Endodermal cell (in vitro differentiated cells): ENCODE results near the gene CDCA7. TPM values are rescaled to one million over a fixed set of nuclear protein-coding genes. Genes with fewer than 3 reads are reported as not detected.

Source experiments
- DNase-seq: peaks from one replicate; pipeline ENCODE4 v3.0.0-alpha.2; 2017
- H3K27ac ChIP-seq: 2 replicates; pipeline ENCODE4 v1.5.1; 2013; ENCODE audit warnings: mild to moderate bottlenecking, low read depth, low read length, moderate library complexity
- H3K27me3 ChIP-seq: 2 replicates; pipeline ENCODE4 v1.6.1; 2013; ENCODE audit warnings: mild to moderate bottlenecking, low read length, moderate library complexity; ENCODE audit not compliant: insufficient read depth, control insufficient read depth, poor library complexity, severe bottlenecking
- H3K36me3 ChIP-seq: 2 replicates; pipeline ENCODE4 v1.7.0; 2013; ENCODE audit warnings: mild to moderate bottlenecking, low read length, moderate library complexity; ENCODE audit not compliant: control insufficient read depth, insufficient read depth
- H3K4me1 ChIP-seq: one replicate; pipeline ENCODE4 v1.7.0; 2013; ENCODE audit warnings: low read length; ENCODE audit not compliant: control insufficient read depth, insufficient read depth
- H3K4me3 ChIP-seq: 2 replicates; pipeline ENCODE4 v1.5.1; 2013; ENCODE audit warnings: mild to moderate bottlenecking, low read length, moderate library complexity
- H3K9ac ChIP-seq: 2 replicates; pipeline ENCODE4 v1.6.1; 2013; ENCODE audit warnings: mild to moderate bottlenecking, low read length, moderate library complexity; ENCODE audit not compliant: poor library complexity, severe bottlenecking; ENCODE audit errors: extremely low read depth
- H3K9me3 ChIP-seq: 2 replicates; pipeline ENCODE4 v1.6.1; 2013; ENCODE audit warnings: mild to moderate bottlenecking, low read length, moderate library complexity; ENCODE audit not compliant: control insufficient read depth
- H3K27ac Mint-ChIP-seq: 2 replicates; pipeline ENCODE4 v1.8.0; 2020; ENCODE audit warnings: mixed read lengths
- H3K27me3 Mint-ChIP-seq: 2 replicates; pipeline ENCODE4 v1.8.0; 2021; ENCODE audit warnings: mild to moderate bottlenecking, mixed read lengths; ENCODE audit not compliant: insufficient read depth
- H3K36me3 Mint-ChIP-seq: 2 replicates; pipeline ENCODE4 v1.8.0; 2020; ENCODE audit warnings: low read depth, mixed read lengths
- H3K4me1 Mint-ChIP-seq: 2 replicates; pipeline ENCODE4 v1.8.0; 2020; ENCODE audit warnings: mixed read lengths
- H3K4me3 Mint-ChIP-seq: 2 replicates; pipeline ENCODE4 v1.8.0; 2020; ENCODE audit warnings: mild to moderate bottlenecking, moderate library complexity, mixed read lengths
- H3K9me3 Mint-ChIP-seq: 2 replicates; pipeline ENCODE4 v1.8.0; 2020; ENCODE audit warnings: mild to moderate bottlenecking, mixed read lengths
- WGBS, 2 experiments: methylation state at CpG; one replicate each; pipeline versions ENCODE4 v1.1.5 to v1.1.7; 2013; ENCODE audit warnings: missing lambda C conversion rate in 2 of 2, mixed read lengths in 1 of 2; ENCODE audit not compliant: insufficient coverage in 1 of 2, insufficient read length in 1 of 2; 5-methylcytosine and 5-hydroxymethylcytosine counted together
- total RNA-seq, 2 donors: library from RNA; stranded (reverse); fragmentation: NEBNext Ultra II Directional in 1 of 2; extraction: Animal tissue kit (Norgen Biotek cat#: 25700) in 1 of 2; gene quantifications; 2 replicates in 1 of 2; 3 replicates in 1 of 2; pipeline ENCODE4 v1.2.1, GENCODE V29; 2021
- TF ChIP-seq, protein P1 (sequence below): fragments of 200-600 bp; sonication (generic); conservative IDR thresholded peaks from 2 replicates; pipeline ENCODE4 v1.5.0; 2021; ENCODE audit warnings: antibody characterized with exemption, mild to moderate bottlenecking

Gene CDCA7
- total RNA-seq, 2 donors from 2014 or later = 73.0 to 101 TPM

DNA sequence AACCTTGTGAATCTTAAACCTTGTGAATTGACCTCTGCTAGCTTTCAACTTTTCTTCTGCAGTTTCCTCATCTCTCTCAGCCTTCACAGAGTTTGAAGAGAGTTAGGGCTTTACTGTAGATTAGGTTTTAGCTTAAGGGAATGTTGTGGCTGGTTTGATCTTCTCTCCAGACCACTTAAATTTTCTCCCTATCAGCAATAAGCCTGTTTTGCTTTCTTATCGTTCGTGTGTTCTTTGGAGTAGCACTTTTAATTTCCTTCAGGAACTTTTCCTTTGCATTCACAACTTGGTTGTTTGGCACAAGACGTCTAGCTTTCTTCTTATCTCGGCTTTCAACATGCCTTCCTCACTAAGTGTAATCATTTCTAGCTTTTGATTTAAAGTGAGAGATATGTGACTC lies 2.8 kb upstream of the CDCA7 start:
- Histone ChIP-seq H3K27ac (no peak overlapping the region), H3K9me3 (peaks cover 48% of the 10 kb centered on the region), H3K4me3 (peak overlapping the region; percentile 88), H3K4me1 (peaks cover 13% of the 10 kb centered on the region), H3K9ac (no peak overlapping the region), H3K27me3 (no peaks in the 10 kb centered on the region), H3K36me3 (no peaks in the 10 kb centered on the region)
- H3K4me1 Mint-ChIP-seq = peaks cover 42% of the 10 kb centered on the region
- H3K36me3 Mint-ChIP-seq = peaks cover 3% of the 10 kb centered on the region
- H3K27ac Mint-ChIP-seq = no peak overlapping the region
- no peaks in the 10 kb centered on the region for H3K27me3 Mint-ChIP-seq
- H3K4me3 Mint-ChIP-seq = no peak overlapping the region
- peaks cover 21% of the 10 kb centered on the region for H3K9me3 Mint-ChIP-seq
- WGBS, 2 experiments = 93 to 100% methylated on average over 2 to 4 of the region's 4 CpGs
- no peak for DNase-seq
- TF ChIP-seq, protein P1, sequence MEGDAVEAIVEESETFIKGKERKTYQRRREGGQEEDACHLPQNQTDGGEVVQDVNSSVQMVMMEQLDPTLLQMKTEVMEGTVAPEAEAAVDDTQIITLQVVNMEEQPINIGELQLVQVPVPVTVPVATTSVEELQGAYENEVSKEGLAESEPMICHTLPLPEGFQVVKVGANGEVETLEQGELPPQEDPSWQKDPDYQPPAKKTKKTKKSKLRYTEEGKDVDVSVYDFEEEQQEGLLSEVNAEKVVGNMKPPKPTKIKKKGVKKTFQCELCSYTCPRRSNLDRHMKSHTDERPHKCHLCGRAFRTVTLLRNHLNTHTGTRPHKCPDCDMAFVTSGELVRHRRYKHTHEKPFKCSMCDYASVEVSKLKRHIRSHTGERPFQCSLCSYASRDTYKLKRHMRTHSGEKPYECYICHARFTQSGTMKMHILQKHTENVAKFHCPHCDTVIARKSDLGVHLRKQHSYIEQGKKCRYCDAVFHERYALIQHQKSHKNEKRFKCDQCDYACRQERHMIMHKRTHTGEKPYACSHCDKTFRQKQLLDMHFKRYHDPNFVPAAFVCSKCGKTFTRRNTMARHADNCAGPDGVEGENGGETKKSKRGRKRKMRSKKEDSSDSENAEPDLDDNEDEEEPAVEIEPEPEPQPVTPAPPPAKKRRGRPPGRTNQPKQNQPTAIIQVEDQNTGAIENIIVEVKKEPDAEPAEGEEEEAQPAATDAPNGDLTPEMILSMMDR = no peak

GRCh38 chr2:173353556-173353955 lies 1.1 kb upstream of the CDCA7 start:
- peaks cover 39% of the 10 kb centered on the region for H3K4me1 Mint-ChIP-seq
- peaks cover 4% of the 10 kb centered on the region for H3K36me3 Mint-ChIP-seq
- H3K9me3 Mint-ChIP-seq = peaks cover 21% of the 10 kb centered on the region
- peak overlapping the region; percentile 94 for H3K9ac ChIP-seq
- no peaks in the 10 kb centered on the region for H3K27me3 Mint-ChIP-seq
- peak overlapping the region; percentile 95 for H3K27ac Mint-ChIP-seq
- no peak for DNase-seq
- H3K4me3 Mint-ChIP-seq = peak overlapping the region; percentile 84
- H3K27ac ChIP-seq = no peak overlapping the region
- peaks cover 38% of the 10 kb centered on the region for H3K9me3 ChIP-seq
- peaks cover 13% of the 10 kb centered on the region for H3K4me1 ChIP-seq
- peaks cover 4% of the 10 kb centered on the region for H3K36me3 ChIP-seq
- peak overlapping the region; percentile 88 for H3K4me3 ChIP-seq
- 53 to 57% methylated on average over 3 to 5 of the region's 5 CpGs for WGBS, 2 experiments
- H3K27me3 ChIP-seq = no peaks in the 10 kb centered on the region
- TF ChIP-seq, protein P1 = no peak

DNA sequence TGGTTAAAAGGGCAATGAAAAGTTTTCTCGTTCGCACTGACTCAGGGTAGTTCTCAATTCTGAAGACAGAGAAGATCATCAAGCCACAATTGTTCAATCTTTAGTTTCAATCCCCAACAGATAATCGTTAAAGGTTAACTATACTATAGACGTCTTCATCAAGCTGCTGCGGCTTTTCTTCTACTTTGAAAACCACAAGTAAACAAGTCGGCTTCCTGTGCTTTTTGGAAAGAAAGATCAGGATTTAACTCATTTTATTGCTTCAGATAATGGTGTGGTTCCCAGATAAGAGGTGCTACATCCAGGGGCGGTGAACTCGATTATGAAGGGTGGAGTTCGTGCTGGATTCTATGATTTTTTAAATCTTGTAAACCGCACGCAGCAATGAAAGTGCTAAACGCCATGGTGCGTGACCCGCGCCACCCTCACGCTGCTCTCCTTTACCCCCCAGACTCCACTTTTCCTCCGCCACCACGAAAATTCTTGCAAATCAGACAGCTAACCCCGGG lies 545 bp upstream of the CDCA7 start:
- no peaks in the 10 kb centered on the region for H3K27me3 ChIP-seq
- peaks cover 21% of the 10 kb centered on the region for H3K9me3 Mint-ChIP-seq
- 2 to 10% methylated on average over 11 to 18 of the region's 19 CpGs for WGBS, 2 experiments
- H3K4me3 Mint-ChIP-seq = peak overlapping the region; percentile 84
- DNase-seq = no peak
- H3K27ac Mint-ChIP-seq = peak overlapping the region; percentile 95
- peak overlapping the region; percentile 97 for H3K27ac ChIP-seq
- TF ChIP-seq, protein P1 = no peak
- H3K4me1 ChIP-seq = peaks cover 13% of the 10 kb centered on the region
- H3K4me3 ChIP-seq = peak overlapping the region; percentile 88
- no peaks in the 10 kb centered on the region for H3K27me3 Mint-ChIP-seq
- peaks cover 10% of the 10 kb centered on the region for H3K36me3 Mint-ChIP-seq
- peak overlapping the region; percentile 94 for H3K9ac ChIP-seq
- peaks cover 41% of the 10 kb centered on the region for H3K4me1 Mint-ChIP-seq
- peaks cover 36% of the 10 kb centered on the region for H3K9me3 ChIP-seq
- peaks cover 9% of the 10 kb centered on the region for H3K36me3 ChIP-seq
